ENCODE data around the gene CAVIN4.
A peak's percentile ranks its signal among the peaks of the same experiment; 100 is the strongest.

Gene CAVIN4

GRCh38 chr9:100595391-100596199, 17.7 kb downstream of the CAVIN4 start:
- in situ Hi-C loops (cut with MboI; ENCODE audit: low sequenced_read_pairs), result loop anchor here (25.0 kb wide), 2 partner anchors 258 to 1408 kb away; no protein-coding TSS in a partner anchor
- peak; percentile 60 to 68 for DNase-seq (ENCODE audit: low spot score in 2 of 2)
- Histone ChIP-seq H3K36me3 (replicated peaks) (no peaks in the 10 kb centered on the region), H3K27me3 (ENCODE audit: low read depth) (no peaks in the 10 kb centered on the region), H3K4me3 (no peak overlapping the region), H3K4me1 (peaks cover 5% of the 10 kb centered on the region), H3K9me3 (no peaks in the 10 kb centered on the region)

- H3K4me1 ChIP-seq, result peaks cover 10% of the 10 kb centered on the region
- no peak overlapping the region for H3K4me3 ChIP-seq
- no peaks in the 10 kb centered on the region for H3K9me3 ChIP-seq
- no peaks in the 10 kb centered on the region for H3K36me3 ChIP-seq (replicated peaks)
- in situ Hi-C loops (cut with MboI; ENCODE audit: low sequenced_read_pairs), result loop anchor here (25.0 kb wide), 2 partner anchors 260 to 1410 kb away; no protein-coding TSS in a partner anchor
- DNase-seq (ENCODE audit: low spot score in 2 of 2), result no peak
- H3K27me3 ChIP-seq (ENCODE audit: low read depth), result no peaks in the 10 kb centered on the region
Observed at GRCh38 chr9:100597236-100597635, 19.4 kb downstream of the CAVIN4 start.

- no peaks in the 10 kb centered on the region for H3K9me3 ChIP-seq
- peak overlapping the region; percentile 30 for H3K4me3 ChIP-seq
- in situ Hi-C loops (cut with MboI; ENCODE audit: low sequenced_read_pairs), result loop anchor here (25.0 kb wide), 2 partner anchors 261 to 1411 kb away; no protein-coding TSS in a partner anchor
- H3K4me1 ChIP-seq, result peaks cover 12% of the 10 kb centered on the region
- peak; percentile 83 to 92 for DNase-seq (ENCODE audit: low spot score in 2 of 2)
- H3K36me3 ChIP-seq (replicated peaks), result no peaks in the 10 kb centered on the region
- no peaks in the 10 kb centered on the region for H3K27me3 ChIP-seq (ENCODE audit: low read depth)
Observed at GRCh38 chr9:100598641-100599145, 20.8 kb downstream of the CAVIN4 start.

- Histone ChIP-seq H3K4me3 (no peak overlapping the region), H3K4me1 (peaks cover 12% of the 10 kb centered on the region), H3K36me3 (replicated peaks) (no peaks in the 10 kb centered on the region), H3K9me3 (no peaks in the 10 kb centered on the region), H3K27me3 (ENCODE audit: low read depth) (no peaks in the 10 kb centered on the region)
- in situ Hi-C loops (cut with MboI; ENCODE audit: low sequenced_read_pairs), result loop anchor here (10.0 kb wide), 1 partner anchor 704 kb away; no protein-coding TSS in a partner anchor
- DNase-seq (ENCODE audit: low spot score in 2 of 2), result peak; percentile 46 to 60
Observed at GRCh38 chr9:100600521-100601079, 22.7 kb downstream of the CAVIN4 start.

GRCh38 chr9:100601216-100601615, 23.3 kb downstream of the CAVIN4 start:
- Histone ChIP-seq H3K4me1 (peaks cover 12% of the 10 kb centered on the region), H3K4me3 (no peak overlapping the region), H3K36me3 (replicated peaks) (no peaks in the 10 kb centered on the region), H3K9me3 (no peaks in the 10 kb centered on the region), H3K27me3 (ENCODE audit: low read depth) (no peaks in the 10 kb centered on the region)
- peak; percentile 71 to 83 for DNase-seq (ENCODE audit: low spot score in 2 of 2)
- in situ Hi-C loops (cut with MboI; ENCODE audit: low sequenced_read_pairs), result loop anchor here (10.0 kb wide), 1 partner anchor 704 kb away; no protein-coding TSS in a partner anchor

- H3K9me3 ChIP-seq, result no peaks in the 10 kb centered on the region
- H3K27me3 ChIP-seq (ENCODE audit: low read depth), result no peaks in the 10 kb centered on the region
- DNase-seq (ENCODE audit: low spot score in 2 of 2), result peak; percentile 69 to 76
- H3K4me3 ChIP-seq, result no peak overlapping the region
- in situ Hi-C loops (cut with MboI; ENCODE audit: low sequenced_read_pairs), result loop anchor here (10.0 kb wide), 1 partner anchor 702 kb away; no protein-coding TSS in a partner anchor
- H3K4me1 ChIP-seq, result peaks cover 12% of the 10 kb centered on the region
- no peaks in the 10 kb centered on the region for H3K36me3 ChIP-seq (replicated peaks)
Observed at GRCh38 chr9:100602342-100602801, 24.5 kb downstream of the CAVIN4 start.

- no peak overlapping the region for H3K4me3 ChIP-seq
- no peaks in the 10 kb centered on the region for H3K9me3 ChIP-seq
- peaks cover 9% of the 10 kb centered on the region; the same call in 1 of the 2 replicates for H3K4me1 ChIP-seq
- DNase-seq (ENCODE audit: low spot score in 2 of 2), result no peak
- H3K27me3 ChIP-seq (ENCODE audit: low read depth), result no peaks in the 10 kb centered on the region
- in situ Hi-C loops (cut with MboI; ENCODE audit: low sequenced_read_pairs), result loop anchor here (10.0 kb wide), 1 partner anchor 699 kb away; no protein-coding TSS in a partner anchor
- no peaks in the 10 kb centered on the region for H3K36me3 ChIP-seq (replicated peaks)
Observed at GRCh38 chr9:100605405-100605804, 27.5 kb downstream of the CAVIN4 start.

- DNase-seq (ENCODE audit: low spot score in 2 of 2), result no peak
- in situ Hi-C loops (cut with MboI; ENCODE audit: low sequenced_read_pairs), result no loop called here
- H3K4me3 ChIP-seq, result no peak overlapping the region
- no peaks in the 10 kb centered on the region for H3K27me3 ChIP-seq (ENCODE audit: low read depth)
- no peaks in the 10 kb centered on the region for H3K4me1 ChIP-seq
- peaks cover 3% of the 10 kb centered on the region for H3K9me3 ChIP-seq
- H3K36me3 ChIP-seq (replicated peaks), result no peaks in the 10 kb centered on the region
Observed at GRCh38 chr9:100619194-100619593, 41.3 kb downstream of the CAVIN4 start.

- H3K4me1 ChIP-seq, result no peaks in the 10 kb centered on the region
- in situ Hi-C loops (cut with MboI; ENCODE audit: low sequenced_read_pairs), result no loop called here
- no peaks in the 10 kb centered on the region for H3K27me3 ChIP-seq (ENCODE audit: low read depth)
- peaks cover 3% of the 10 kb centered on the region for H3K9me3 ChIP-seq
- DNase-seq (ENCODE audit: low spot score in 2 of 2), result no peak
- H3K4me3 ChIP-seq, result no peak overlapping the region
- H3K36me3 ChIP-seq (replicated peaks), result no peaks in the 10 kb centered on the region
Observed at GRCh38 chr9:100619665-100620064, 41.8 kb downstream of the CAVIN4 start.

GRCh38 chr9:100623969-100624368, 46.1 kb downstream of the CAVIN4 start:
- Histone ChIP-seq H3K4me3 (no peak overlapping the region), H3K27me3 (ENCODE audit: low read depth) (no peaks in the 10 kb centered on the region), H3K36me3 (replicated peaks) (no peaks in the 10 kb centered on the region), H3K9me3 (no peaks in the 10 kb centered on the region), H3K4me1 (no peaks in the 10 kb centered on the region)
- in situ Hi-C loops (cut with MboI; ENCODE audit: low sequenced_read_pairs), result no loop called here
- DNase-seq (ENCODE audit: low spot score in 2 of 2), result no peak

- H3K27me3 ChIP-seq (ENCODE audit: low read depth), result peaks cover 4% of the 10 kb centered on the region; the same call in 1 of the 2 replicates
- no peaks in the 10 kb centered on the region for H3K4me1 ChIP-seq
- H3K4me3 ChIP-seq, result no peak overlapping the region
- in situ Hi-C loops (cut with MboI; ENCODE audit: low sequenced_read_pairs), result no loop called here
- peaks cover 2% of the 10 kb centered on the region; the same call in 1 of the 2 replicates for H3K9me3 ChIP-seq
- no peak for DNase-seq (ENCODE audit: low spot score in 2 of 2)
- H3K36me3 ChIP-seq (replicated peaks), result no peaks in the 10 kb centered on the region
Observed at GRCh38 chr9:100626949-100627348, 49.1 kb downstream of the CAVIN4 start.

- Histone ChIP-seq H3K27me3 (ENCODE audit: low read depth) (no peaks in the 10 kb centered on the region), H3K9me3 (no peaks in the 10 kb centered on the region), H3K36me3 (replicated peaks) (no peaks in the 10 kb centered on the region), H3K4me1 (no peaks in the 10 kb centered on the region), H3K4me3 (no peak overlapping the region)
- peak; percentile 22 to 67 for DNase-seq (ENCODE audit: low spot score in 2 of 2)
- in situ Hi-C loops (cut with MboI; ENCODE audit: low sequenced_read_pairs), result no loop called here
Observed at GRCh38 chr9:100637787-100638186, 59.9 kb downstream of the CAVIN4 start.

Data from HAP-1 (cell line).